BE2C (cell line): ENCODE measurements around the gene NOB1.

Experiments used
- DNase-seq: peaks from one replicate; pipeline ENCODE4 v3.0.0-alpha.2; 2020
- H3K27me3 ChIP-seq: fragments of 250-450 bp; sonication (Bioruptor Pico); 2 replicates; pipeline ENCODE4 v1.5.1; 2020; ENCODE audit warnings: mild to moderate bottlenecking
- H3K36me3 ChIP-seq: fragments of 250-450 bp; sonication (Bioruptor Pico); 2 replicates; pipeline ENCODE4 v1.5.1; 2020; ENCODE audit warnings: mild to moderate bottlenecking
- H3K4me1 ChIP-seq: fragments of 250-450 bp; sonication (Bioruptor Pico); 2 replicates; pipeline ENCODE4 v1.5.1; 2020
- H3K4me3 ChIP-seq: 2 replicates; pipeline ENCODE4 v1.5.1; 2011; ENCODE audit warnings: low read depth, low read length
- H3K9me3 ChIP-seq: fragments of 250-450 bp; sonication (Bioruptor Pico); 2 replicates; pipeline ENCODE4 v1.5.1; 2020
- CTCF ChIP-seq: IDR thresholded peaks from 2 replicates; pipeline ENCODE4 v1.5.1; 2012; ENCODE audit warnings: mild to moderate bottlenecking, low read depth, low read length

NOB1 gene

GRCh38 chr16:69698404-69698803, 56.3 kb downstream of the NOB1 start:
- no peaks in the 10 kb centered on the region for H3K27me3 ChIP-seq
- H3K4me1 ChIP-seq: no peaks in the 10 kb centered on the region
- DNase-seq: no peak
- TF ChIP-seq CTCF: no peak
- H3K4me3 ChIP-seq: no peak overlapping the region
- H3K36me3 ChIP-seq: peaks cover 22% of the 10 kb centered on the region
- H3K9me3 ChIP-seq: no peaks in the 10 kb centered on the region

- Histone ChIP-seq H3K36me3 (peaks cover 48% of the 10 kb centered on the region), H3K4me1 (no peaks in the 10 kb centered on the region), H3K4me3 (no peak overlapping the region), H3K9me3 (no peaks in the 10 kb centered on the region), H3K27me3 (no peaks in the 10 kb centered on the region)
- DNase-seq: no peak
- TF ChIP-seq CTCF: no peak
These were observed 60.8 kb downstream of the NOB1 start for GRCh38 chr16:69693916-69694315.

- TF ChIP-seq CTCF: no peak
- Histone ChIP-seq H3K4me3 (no peak overlapping the region), H3K27me3 (no peaks in the 10 kb centered on the region), H3K36me3 (peaks cover 48% of the 10 kb centered on the region), H3K9me3 (no peaks in the 10 kb centered on the region), H3K4me1 (no peaks in the 10 kb centered on the region)
- DNase-seq: no peak
These were observed 62.5 kb downstream of the NOB1 start for GRCh38 chr16:69691980-69692911.
